GM12801 (cell line): ENCODE measurements around the gene AMTN.

Experiments used
- CTCF ChIP-seq: IDR thresholded peaks from one replicate; pipeline ENCODE4 v1.5.1; 2011; ENCODE audit warnings: control low read depth; ENCODE audit not compliant: insufficient read length; ENCODE audit errors: extremely low read depth

AMTN gene

DNA sequence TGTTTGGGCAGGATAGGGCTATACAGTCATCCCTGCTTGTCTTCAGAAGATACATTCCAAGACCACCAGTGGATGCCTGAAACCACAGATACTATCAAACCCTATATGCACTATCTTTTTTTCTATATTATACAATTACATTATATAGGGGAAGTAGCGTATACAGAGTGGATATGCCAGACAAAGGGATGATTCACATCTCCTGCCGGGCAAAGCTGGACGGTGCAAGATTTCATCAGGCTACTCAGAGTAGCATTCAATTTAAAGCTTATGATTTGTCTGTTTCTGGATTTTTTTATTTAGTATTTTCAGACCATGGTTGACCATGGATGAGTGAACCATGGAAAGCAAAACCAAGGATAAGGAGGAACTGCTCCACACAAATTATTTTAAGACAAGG lies 7.0 kb upstream of the AMTN start:
- TF ChIP-seq CTCF: no peak

DNA sequence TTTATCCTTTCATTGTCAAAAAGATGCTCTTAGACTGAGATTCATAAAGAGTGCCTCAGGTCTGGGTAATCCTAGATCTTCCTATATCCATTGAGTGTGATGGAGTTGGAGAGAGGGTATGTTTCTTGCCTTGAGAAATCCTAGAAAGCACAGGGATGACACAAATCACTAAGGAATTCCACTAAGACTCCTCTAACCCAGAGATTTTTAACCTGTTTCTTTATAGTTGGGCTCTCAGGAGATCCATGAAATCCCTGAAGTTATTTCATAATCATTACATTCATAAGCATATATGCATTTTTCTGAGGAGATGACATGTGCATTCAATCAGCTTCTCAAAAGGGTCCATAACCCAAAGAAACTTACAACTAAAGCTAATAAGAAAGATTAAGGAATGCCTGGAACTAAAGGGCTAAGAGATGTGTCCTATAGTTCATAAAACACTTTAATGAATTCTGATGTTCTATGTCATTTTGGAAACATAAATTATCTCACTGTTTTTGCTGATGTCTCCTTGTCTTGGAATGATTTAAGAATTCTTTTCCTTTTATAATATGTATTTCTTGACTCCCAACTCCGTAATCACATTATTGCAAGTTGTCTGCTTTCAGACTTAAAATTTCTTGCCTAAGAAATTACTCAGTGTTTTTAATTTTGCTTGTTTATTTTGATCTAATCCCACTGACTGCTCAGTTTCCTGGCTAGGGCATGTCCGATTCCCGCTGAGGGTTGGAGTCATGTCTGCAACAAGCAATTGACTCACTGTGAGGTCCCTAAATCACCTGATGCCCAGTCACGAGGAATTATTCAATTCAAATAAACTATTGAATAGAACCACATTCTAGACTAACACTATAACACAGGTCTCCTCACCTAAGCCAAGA lies 2.8 kb upstream of the AMTN start:
- TF ChIP-seq CTCF: no peak

- no peak for TF ChIP-seq CTCF
These were observed 347 bp downstream of the AMTN start for GRCh38 chr4:70518716-70519115.

DNA sequence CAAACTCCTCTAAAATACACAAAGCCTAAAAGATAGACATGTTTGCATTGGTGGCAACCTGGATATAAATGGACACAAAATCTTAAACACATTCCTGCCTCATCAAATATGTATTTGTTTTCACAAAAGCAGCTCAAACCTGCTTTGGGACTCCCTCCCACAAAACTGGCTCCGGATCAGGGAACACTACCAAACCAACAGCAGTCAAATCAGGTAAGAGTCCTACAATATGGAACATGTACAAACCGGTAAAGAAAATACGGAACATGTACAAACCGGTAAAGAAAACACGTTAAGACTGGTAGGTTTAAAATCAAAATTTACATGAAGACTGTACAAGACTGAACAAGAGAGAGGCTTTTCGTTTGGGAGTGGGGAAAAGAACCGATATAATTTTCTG lies 4.3 kb downstream of the AMTN start:
- TF ChIP-seq CTCF: no peak

GRCh38 chr4:70530997-70531396 lies 12.6 kb downstream of the AMTN start:
- no peak for TF ChIP-seq CTCF

DNA sequence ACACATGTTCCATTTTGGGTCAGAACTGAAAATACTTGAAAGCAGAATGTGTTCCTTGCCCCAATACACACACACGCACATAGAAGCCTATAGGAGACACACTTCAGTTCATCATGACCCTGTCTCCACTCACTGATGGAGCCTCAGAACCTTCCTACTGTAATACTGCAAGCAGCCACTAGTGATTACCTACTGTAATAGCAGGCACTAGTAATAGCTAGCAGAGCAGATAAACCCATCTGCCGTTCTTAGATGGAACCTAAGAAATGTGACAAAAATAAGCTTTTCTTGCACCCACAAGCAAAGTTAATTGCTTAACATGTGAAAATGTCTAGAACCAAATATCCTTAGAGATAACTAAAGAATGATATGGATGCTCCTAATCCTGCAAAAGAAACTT lies 13.6 kb downstream of the AMTN start:
- no peak for TF ChIP-seq CTCF

GRCh38 chr4:70533211-70533610 lies 14.8 kb downstream of the AMTN start:
- no peak for TF ChIP-seq CTCF

DNA sequence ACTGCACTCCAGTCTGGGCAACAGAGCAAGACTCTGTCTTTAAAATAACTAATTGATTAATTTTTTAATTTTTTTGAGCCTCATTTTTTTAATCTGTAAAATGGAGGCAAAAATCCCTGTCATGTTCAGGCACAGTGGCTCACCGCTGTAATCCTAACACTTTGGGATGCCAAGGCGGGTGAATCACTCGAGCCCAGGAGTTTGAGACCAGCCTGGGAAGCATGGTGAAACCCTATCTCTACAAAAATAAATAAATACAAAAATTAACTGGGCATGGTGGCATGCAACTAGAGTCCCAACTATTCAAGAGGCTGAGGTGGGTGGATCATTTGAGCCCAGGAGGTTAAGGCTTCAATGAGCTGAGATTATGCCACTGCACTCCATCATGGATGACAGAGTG lies 15.4 kb downstream of the AMTN start:
- TF ChIP-seq CTCF: no peak
